Muscle layer of colon (tissue), 2 donors: ENCODE data around the gene ABCA13.

Experiments used
- H3K27ac ChIP-seq: one replicate; pipeline ENCODE4 v1.7.0; 2013; ENCODE audit warnings: low read depth, mild to moderate bottlenecking, low read length, moderate library complexity
- H3K27me3 ChIP-seq, 2 donors: one replicate each; pipeline ENCODE4 v1.7.0; 2013; ENCODE audit warnings: low read length in 2 of 2, mild to moderate bottlenecking in 2 of 2; ENCODE audit not compliant: insufficient read depth in 2 of 2, control insufficient read depth in 1 of 2
- H3K36me3 ChIP-seq: one replicate; pipeline ENCODE4 v1.7.0; 2013; ENCODE audit warnings: mild to moderate bottlenecking, low read length; ENCODE audit not compliant: insufficient read depth
- H3K4me1 ChIP-seq: one replicate; pipeline ENCODE4 v1.7.0; 2013; ENCODE audit warnings: mild to moderate bottlenecking, low read length; ENCODE audit not compliant: insufficient read depth
- H3K4me3 ChIP-seq, 2 donors: one replicate each; pipeline ENCODE4 v1.7.0; 2013; ENCODE audit warnings: low read length in 2 of 2, low read depth in 1 of 2, mild to moderate bottlenecking in 1 of 2, moderate library complexity in 1 of 2
- H3K9ac ChIP-seq: one replicate; pipeline ENCODE4 v1.7.0; 2013; ENCODE audit warnings: low read length
- H3K9me3 ChIP-seq: one replicate; pipeline ENCODE4 v1.7.0; 2013; ENCODE audit warnings: mild to moderate bottlenecking, low read length
- donor health status: abdominal sarcoma.
- donor health status: Adenocarcinoma of cecum.

Gene ABCA13

GRCh38 chr7:48443051-48443450 lies 271.8 kb downstream of the ABCA13 start:
- Histone ChIP-seq H3K36me3 (no peaks in the 10 kb centered on the region), H3K27ac (no peak overlapping the region), H3K9me3 (no peaks in the 10 kb centered on the region), H3K27me3 (no peaks in the 10 kb centered on the region), H3K4me1 (no peaks in the 10 kb centered on the region), H3K4me3 (no peak overlapping the region), H3K9ac (no peak overlapping the region)

GRCh38 chr7:48446721-48447120 lies 275.5 kb downstream of the ABCA13 start:
- Histone ChIP-seq H3K4me3 (no peak overlapping the region), H3K9me3 (no peaks in the 10 kb centered on the region), H3K27ac (no peak overlapping the region), H3K9ac (no peak overlapping the region), H3K36me3 (no peaks in the 10 kb centered on the region), H3K27me3 (no peaks in the 10 kb centered on the region), H3K4me1 (no peaks in the 10 kb centered on the region)

- Histone ChIP-seq H3K27me3 (peaks cover 0 to 5% of the 10 kb centered on the region in 2 donors), H3K36me3 (no peaks in the 10 kb centered on the region), H3K9me3 (no peaks in the 10 kb centered on the region)
These were observed 281.0 kb downstream of the ABCA13 start for GRCh38 chr7:48452218-48452617.

GRCh38 chr7:48454750-48455192 lies 283.5 kb downstream of the ABCA13 start:
- Histone ChIP-seq H3K36me3 (no peaks in the 10 kb centered on the region), H3K9me3 (no peaks in the 10 kb centered on the region), H3K27ac (no peak overlapping the region), H3K4me1 (no peaks in the 10 kb centered on the region), H3K4me3 (no peak overlapping the region), H3K9ac (no peak overlapping the region), H3K27me3 (peaks cover 0 to 5% of the 10 kb centered on the region in 2 donors)

More at GRCh38 chr7:48452218-48452617, 281.0 kb downstream of the ABCA13 start:
- H3K27ac ChIP-seq, result no peak overlapping the region
- no peaks in the 10 kb centered on the region for H3K4me1 ChIP-seq
- H3K9ac ChIP-seq, result no peak overlapping the region
- no peak overlapping the region for H3K4me3 ChIP-seq

- Histone ChIP-seq H3K27ac (no peak overlapping the region), H3K9me3 (no peaks in the 10 kb centered on the region), H3K27me3 (peaks cover 0 to 5% of the 10 kb centered on the region in 2 donors), H3K9ac (no peak overlapping the region), H3K36me3 (no peaks in the 10 kb centered on the region), H3K4me1 (no peaks in the 10 kb centered on the region), H3K4me3 (no peak overlapping the region)
These were observed 284.1 kb downstream of the ABCA13 start for GRCh38 chr7:48455363-48455762.

- no peaks in the 10 kb centered on the region for H3K9me3 ChIP-seq
These were observed 287.7 kb downstream of the ABCA13 start for GRCh38 chr7:48458701-48459524.

DNA sequence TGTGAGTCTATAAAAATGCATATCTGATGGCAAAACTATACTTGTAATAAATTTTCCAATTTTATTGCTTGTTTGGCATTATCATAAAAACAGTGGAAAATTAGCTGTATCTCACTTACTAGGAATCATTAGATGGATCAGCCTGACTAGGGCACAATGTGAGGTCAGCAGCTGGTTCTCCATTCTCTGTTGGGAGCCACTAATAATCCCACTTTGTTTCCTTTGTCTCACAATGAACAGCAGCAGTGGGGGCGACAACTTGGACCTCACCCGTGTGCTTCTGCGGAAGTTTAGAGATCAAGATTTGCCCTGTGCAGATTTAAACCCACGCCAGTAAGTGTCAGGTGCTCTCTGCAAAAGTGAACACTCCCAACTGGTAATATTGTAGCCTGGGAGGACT lies 295.5 kb downstream of the ABCA13 start:
- Histone ChIP-seq H3K4me3 (no peak overlapping the region), H3K9ac (no peak overlapping the region), H3K9me3 (no peaks in the 10 kb centered on the region), H3K4me1 (no peaks in the 10 kb centered on the region), H3K27me3 (no peaks in the 10 kb centered on the region), H3K27ac (no peak overlapping the region), H3K36me3 (no peaks in the 10 kb centered on the region)

More at GRCh38 chr7:48458701-48459524, 287.7 kb downstream of the ABCA13 start:
- H3K27ac ChIP-seq, result no peak overlapping the region
- peaks cover 0 to 5% of the 10 kb centered on the region in 2 donors for H3K27me3 ChIP-seq
- H3K4me1 ChIP-seq, result no peaks in the 10 kb centered on the region
- no peak overlapping the region for H3K4me3 ChIP-seq
- no peaks in the 10 kb centered on the region for H3K36me3 ChIP-seq
- H3K9ac ChIP-seq, result no peak overlapping the region

GRCh38 chr7:48471196-48471595 lies 299.9 kb downstream of the ABCA13 start:
- no peak overlapping the region for H3K27ac ChIP-seq
- no peak overlapping the region for H3K4me3 ChIP-seq
- no peaks in the 10 kb centered on the region for H3K9me3 ChIP-seq
- no peak overlapping the region for H3K9ac ChIP-seq
- H3K36me3 ChIP-seq, result no peaks in the 10 kb centered on the region
- no peaks in the 10 kb centered on the region for H3K4me1 ChIP-seq
- no peaks in the 10 kb centered on the region for H3K27me3 ChIP-seq

DNA sequence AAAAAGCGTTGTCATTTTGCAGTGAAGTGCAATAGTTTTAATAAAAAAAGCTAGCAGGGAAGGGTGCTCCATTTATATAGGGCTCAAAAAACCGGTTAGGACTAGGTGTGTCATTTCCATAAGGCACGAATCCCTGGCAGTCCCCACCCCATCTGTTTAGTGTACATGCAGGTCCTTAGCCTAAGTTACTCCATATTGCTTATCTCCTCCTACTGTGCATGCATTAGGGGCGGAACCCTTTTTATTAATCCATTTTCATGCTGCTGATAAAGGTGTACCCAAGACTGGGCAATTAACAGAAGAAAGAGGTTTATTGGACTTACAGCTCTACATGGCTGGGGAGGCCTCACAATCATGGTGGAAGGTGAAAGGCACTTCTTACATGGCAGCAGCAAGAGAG lies 301.4 kb downstream of the ABCA13 start:
- H3K27me3 ChIP-seq, result no peaks in the 10 kb centered on the region
- H3K4me1 ChIP-seq, result no peaks in the 10 kb centered on the region
- no peak overlapping the region for H3K9ac ChIP-seq
- H3K4me3 ChIP-seq, result no peak overlapping the region
- H3K27ac ChIP-seq, result no peak overlapping the region
- H3K36me3 ChIP-seq, result no peaks in the 10 kb centered on the region
- H3K9me3 ChIP-seq, result no peaks in the 10 kb centered on the region

GRCh38 chr7:48473205-48473865 lies 302.1 kb downstream of the ABCA13 start:
- Histone ChIP-seq H3K27me3 (no peaks in the 10 kb centered on the region), H3K9ac (no peak overlapping the region), H3K4me1 (no peaks in the 10 kb centered on the region), H3K9me3 (no peaks in the 10 kb centered on the region), H3K36me3 (no peaks in the 10 kb centered on the region), H3K27ac (no peak overlapping the region), H3K4me3 (no peak overlapping the region)

GRCh38 chr7:48481235-48481634 lies 310.0 kb downstream of the ABCA13 start:
- Histone ChIP-seq H3K27me3 (no peaks in the 10 kb centered on the region), H3K4me1 (no peaks in the 10 kb centered on the region), H3K9me3 (no peaks in the 10 kb centered on the region), H3K27ac (no peak overlapping the region), H3K4me3 (no peak overlapping the region), H3K9ac (no peak overlapping the region), H3K36me3 (no peaks in the 10 kb centered on the region)
